Subcutaneous preadipocyte (primary cell): ENCODE measurements around the gene PCDHB1. TPM values are rescaled to one million over a fixed set of nuclear protein-coding genes. Genes with fewer than 3 reads are reported as not detected.

ENCODE experiments used
- total RNA-seq: library from RNA; depleted of rRNA; stranded (reverse); fragments of >200 nt; gene quantifications from 2 replicates; pipeline ENCODE4 v1.2.3, GENCODE V29; 2012

Gene PCDHB1, protein sequence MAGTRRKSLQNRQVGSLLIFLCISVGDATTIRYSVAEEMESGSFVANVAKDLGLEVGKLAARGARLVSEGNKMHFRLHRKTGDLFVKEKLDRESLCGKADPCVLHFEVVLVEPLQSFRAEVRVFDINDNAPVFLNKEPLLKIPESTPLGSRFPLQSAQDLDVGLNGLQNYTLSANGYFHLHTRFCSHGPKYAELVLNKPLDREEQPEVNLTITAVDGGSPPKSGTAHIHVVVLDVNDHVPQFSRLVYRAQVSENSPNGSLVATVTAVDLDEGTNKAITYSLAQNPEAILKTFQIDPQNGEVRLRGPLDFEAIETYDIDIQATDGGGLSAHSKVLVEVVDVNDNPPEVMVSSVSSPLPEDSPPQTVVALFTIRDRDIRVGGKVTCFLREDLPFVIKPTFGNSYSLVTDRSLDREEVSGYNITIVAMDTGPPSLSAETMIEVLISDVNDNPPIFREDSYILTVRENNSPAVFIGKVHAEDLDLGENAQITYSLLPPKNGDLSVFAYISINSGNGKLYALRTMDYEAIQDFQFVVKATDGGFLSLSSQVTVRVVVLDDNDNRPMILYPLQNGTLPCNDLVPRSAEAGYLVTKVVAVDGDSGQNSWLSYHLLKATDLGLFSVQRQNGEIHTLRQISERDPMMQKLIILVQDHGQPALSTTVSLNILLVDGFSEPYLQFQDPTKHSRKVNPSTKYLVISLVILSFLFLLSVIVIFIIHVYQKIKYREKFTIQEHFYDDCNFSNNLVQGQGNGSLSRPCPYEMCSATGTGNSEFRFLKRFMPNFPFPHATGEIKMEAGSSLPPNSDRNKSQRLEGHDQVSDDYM
- not detected in 2 replicates for total RNA-seq

GRCh38 chr5:141050622-141051520 lies at the start of gene PCDHB1:
Gene PCDHB1 (plus strand): TSS chr5:141051374. CDS start chr5:141051471, 97 bp downstream.

DNA sequence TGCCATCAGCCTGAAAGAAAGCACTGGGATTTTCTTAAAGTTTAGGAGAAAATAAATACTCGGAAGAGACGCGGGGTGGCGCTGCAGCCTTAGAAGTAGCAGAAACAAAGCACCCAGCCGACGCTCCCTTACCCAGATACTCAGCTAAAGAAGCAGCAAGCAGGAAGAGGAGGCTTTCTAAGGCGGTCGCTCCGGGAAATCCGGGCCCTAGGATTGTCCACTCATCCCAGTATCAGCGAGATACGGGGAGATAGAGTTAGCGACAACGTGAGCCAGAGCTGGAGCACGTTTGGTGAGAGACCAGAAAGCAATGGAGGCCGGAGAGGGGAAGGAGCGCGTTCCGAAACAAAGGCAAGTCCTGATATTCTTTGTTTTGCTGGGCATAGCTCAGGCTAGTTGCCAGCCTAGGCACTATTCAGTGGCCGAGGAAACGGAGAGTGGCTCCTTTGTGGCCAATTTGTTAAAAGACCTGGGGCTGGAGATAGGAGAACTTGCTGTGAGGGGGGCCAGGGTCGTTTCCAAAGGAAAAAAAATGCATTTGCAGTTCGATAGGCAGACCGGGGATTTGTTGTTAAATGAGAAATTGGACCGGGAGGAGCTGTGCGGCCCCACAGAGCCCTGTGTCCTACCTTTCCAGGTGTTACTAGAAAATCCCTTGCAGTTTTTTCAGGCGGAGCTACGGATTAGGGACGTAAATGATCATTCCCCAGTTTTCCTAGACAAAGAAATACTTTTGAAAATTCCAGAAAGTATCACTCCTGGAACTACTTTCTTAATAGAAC lies 43.5 kb downstream of the PCDHB1 start, which contains the start of gene PCDHB2:
Gene PCDHB2 (plus strand): TSS at position 135 of the 782 bp plus-strand sequence. CDS start 176 bp downstream, at position 311.

DNA sequence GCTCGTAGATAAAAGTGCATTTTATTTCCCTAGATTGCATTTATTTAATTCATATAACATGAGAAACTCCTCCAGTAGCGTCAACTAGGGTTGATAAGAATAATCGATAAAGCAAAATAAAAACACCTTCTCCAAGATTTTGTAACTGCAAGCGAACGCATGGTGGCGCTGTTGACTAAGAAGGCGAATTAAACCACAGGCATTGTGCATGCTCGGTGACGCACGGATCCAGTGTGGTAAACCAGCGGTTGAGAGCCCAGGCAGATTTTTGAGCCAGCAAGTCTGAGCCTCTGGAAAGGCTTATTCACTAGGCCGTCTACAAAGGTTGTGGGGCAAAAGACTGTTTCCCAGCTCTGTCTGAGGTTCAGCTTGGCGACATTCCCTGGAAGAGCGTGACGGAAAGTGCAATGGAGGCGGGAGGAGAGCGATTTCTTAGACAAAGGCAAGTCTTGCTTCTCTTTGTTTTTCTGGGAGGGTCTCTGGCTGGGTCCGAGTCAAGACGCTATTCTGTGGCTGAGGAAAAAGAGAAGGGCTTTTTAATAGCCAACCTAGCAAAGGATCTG lies 49.1 kb downstream of the PCDHB1 start, which contains the start of gene PCDHB3:
Gene PCDHB3 (plus strand): TSS at position 231 of the 563 bp plus-strand sequence. CDS start 177 bp downstream, at position 408.

Other genes starting within 250 kb of the PCDHB1 start
- gene PCDHA4, start 244.3 kb upstream of the PCDHB1 start, total RNA-seq = under 0.01 TPM in 1 of 2 replicates, not detected in the other
- under 0.01 TPM in 1 of 2 replicates, not detected in the other for gene PCDHA5, start 229.8 kb upstream of the PCDHB1 start, total RNA-seq
- under 0.01 and 0.37 TPM in 2 replicates for gene PCDHA6, start 223.4 kb upstream of the PCDHB1 start, total RNA-seq
- under 0.01 and 0.37 TPM in 2 replicates for gene PCDHA7, start 217.1 kb upstream of the PCDHB1 start, total RNA-seq
- gene PCDHA8, start 210.2 kb upstream of the PCDHB1 start, total RNA-seq = not detected in 2 replicates
- under 0.01 TPM in 2 replicates for gene PCDHA9, start 203.0 kb upstream of the PCDHB1 start, total RNA-seq
- under 0.01 TPM in 2 replicates for gene PCDHA10, start 195.5 kb upstream of the PCDHB1 start, total RNA-seq
- gene PCDHA11, start 182.4 kb upstream of the PCDHB1 start, total RNA-seq = under 0.01 TPM in 1 of 2 replicates, not detected in the other
- gene PCDHA12, start 176.1 kb upstream of the PCDHB1 start, total RNA-seq = not detected in 2 replicates
- not detected in 2 replicates for gene PCDHA13, start 169.2 kb upstream of the PCDHB1 start, total RNA-seq
- gene PCDHAC1, start 125.1 kb upstream of the PCDHB1 start, total RNA-seq = not detected in 2 replicates
- gene PCDHAC2, start 84.9 kb upstream of the PCDHB1 start, total RNA-seq = under 0.01 and 0.37 TPM in 2 replicates
- gene PCDHB2, start 43.2 kb downstream of the PCDHB1 start, total RNA-seq = 0.59 and 1.5 TPM in 2 replicates
- gene PCDHB3, start 49.1 kb downstream of the PCDHB1 start, total RNA-seq = 0.20 and 0.73 TPM in 2 replicates
- 0.37 TPM in 1 of 2 replicates, not detected in the other for gene PCDHB4, start 70.4 kb downstream of the PCDHB1 start, total RNA-seq
- gene PCDHB5, start 83.8 kb downstream of the PCDHB1 start, total RNA-seq = under 0.01 and 0.20 TPM in 2 replicates
- gene PCDHB6, start 98.7 kb downstream of the PCDHB1 start, total RNA-seq = under 0.01 TPM in 2 replicates
- gene PCDHB7, start 121.3 kb downstream of the PCDHB1 start, total RNA-seq = 0.37 TPM in 1 of 2 replicates, not detected in the other
- under 0.01 TPM in 2 replicates for gene PCDHB8, start 126.4 kb downstream of the PCDHB1 start, total RNA-seq
- gene PCDHB16, start 131.0 kb downstream of the PCDHB1 start, total RNA-seq = 0.20 and 0.37 TPM in 2 replicates
- gene PCDHB9, start 135.8 kb downstream of the PCDHB1 start, total RNA-seq = under 0.01 TPM in 2 replicates
- under 0.01 TPM in 2 replicates for gene PCDHB10, start 141.0 kb downstream of the PCDHB1 start, total RNA-seq
- gene PCDHB11, start 148.3 kb downstream of the PCDHB1 start, total RNA-seq = 0.37 TPM in 1 of 2 replicates, not detected in the other
- not detected in 2 replicates for gene PCDHB12, start 157.3 kb downstream of the PCDHB1 start, total RNA-seq
- under 0.01 TPM in 2 replicates for gene PCDHB13, start 162.5 kb downstream of the PCDHB1 start, total RNA-seq
- gene PCDHB14, start 172.0 kb downstream of the PCDHB1 start, total RNA-seq = under 0.01 and 0.20 TPM in 2 replicates
- gene PCDHB15, start 194.0 kb downstream of the PCDHB1 start, total RNA-seq = under 0.01 TPM in 1 of 2 replicates, not detected in the other